HL-60 (cell line): ENCODE results near the gene PIGZ.

ENCODE experiments used
- TF ChIP-seq, protein P1 (sequence below): IDR thresholded peaks from one replicate; pipeline ENCODE4 v1.5.1; 2011; ENCODE audit warnings: low read length, control low read depth, inconsistent platforms; ENCODE audit not compliant: insufficient read depth
- TF ChIP-seq, protein P2 (sequence below): IDR thresholded peaks from 2 replicates; pipeline ENCODE4 v1.6.1; 2012; ENCODE audit warnings: low read depth; ENCODE audit not compliant: insufficient replicate concordance

DNA sequence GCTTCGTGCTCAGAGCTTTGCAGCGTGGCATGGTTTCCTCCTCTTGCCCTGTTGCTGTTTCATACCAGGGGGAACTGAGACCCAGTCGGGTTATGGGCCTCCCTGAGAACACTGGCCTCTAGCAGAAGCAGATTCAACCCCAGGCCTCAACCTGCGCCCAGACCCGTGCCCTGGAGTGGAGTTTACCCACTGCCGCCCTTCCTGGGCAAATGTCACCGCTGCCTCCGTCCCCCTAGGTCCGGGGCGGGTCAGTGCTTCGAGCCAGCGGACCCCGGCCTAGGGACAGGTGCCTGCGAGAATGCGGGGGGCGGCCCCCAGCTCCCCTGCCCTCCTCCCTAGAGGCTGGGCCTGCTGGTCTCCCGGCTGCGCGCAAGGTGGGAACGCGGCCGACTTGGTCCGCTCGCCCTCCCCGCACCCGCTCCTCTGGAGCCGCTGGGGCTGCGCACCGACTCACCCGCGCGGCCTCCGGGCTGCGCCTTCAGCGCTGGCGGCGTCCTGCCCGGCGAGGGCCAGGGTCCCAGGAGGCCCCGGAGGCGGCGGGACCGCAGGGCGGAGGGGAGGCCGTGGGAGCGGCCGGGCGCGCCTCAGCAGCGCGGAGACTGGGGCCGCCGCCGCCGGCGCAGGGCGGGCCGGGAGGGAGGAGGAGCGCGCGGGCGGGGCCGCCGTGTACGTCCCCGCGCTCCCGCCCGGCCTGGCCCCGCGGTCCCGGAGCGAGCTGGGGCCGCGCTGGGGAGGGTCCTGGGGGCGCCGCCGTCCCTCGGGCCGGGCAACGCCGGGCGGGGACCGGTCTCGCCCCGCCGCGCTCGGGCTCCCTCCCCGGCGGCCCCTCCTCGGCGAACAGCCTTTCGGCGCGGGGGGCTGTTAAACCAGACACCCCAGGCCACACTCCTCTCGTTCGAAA, at the start of gene PIGZ:
- TF ChIP-seq, protein P1, sequence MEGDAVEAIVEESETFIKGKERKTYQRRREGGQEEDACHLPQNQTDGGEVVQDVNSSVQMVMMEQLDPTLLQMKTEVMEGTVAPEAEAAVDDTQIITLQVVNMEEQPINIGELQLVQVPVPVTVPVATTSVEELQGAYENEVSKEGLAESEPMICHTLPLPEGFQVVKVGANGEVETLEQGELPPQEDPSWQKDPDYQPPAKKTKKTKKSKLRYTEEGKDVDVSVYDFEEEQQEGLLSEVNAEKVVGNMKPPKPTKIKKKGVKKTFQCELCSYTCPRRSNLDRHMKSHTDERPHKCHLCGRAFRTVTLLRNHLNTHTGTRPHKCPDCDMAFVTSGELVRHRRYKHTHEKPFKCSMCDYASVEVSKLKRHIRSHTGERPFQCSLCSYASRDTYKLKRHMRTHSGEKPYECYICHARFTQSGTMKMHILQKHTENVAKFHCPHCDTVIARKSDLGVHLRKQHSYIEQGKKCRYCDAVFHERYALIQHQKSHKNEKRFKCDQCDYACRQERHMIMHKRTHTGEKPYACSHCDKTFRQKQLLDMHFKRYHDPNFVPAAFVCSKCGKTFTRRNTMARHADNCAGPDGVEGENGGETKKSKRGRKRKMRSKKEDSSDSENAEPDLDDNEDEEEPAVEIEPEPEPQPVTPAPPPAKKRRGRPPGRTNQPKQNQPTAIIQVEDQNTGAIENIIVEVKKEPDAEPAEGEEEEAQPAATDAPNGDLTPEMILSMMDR: no peak
- TF ChIP-seq, protein P2, sequence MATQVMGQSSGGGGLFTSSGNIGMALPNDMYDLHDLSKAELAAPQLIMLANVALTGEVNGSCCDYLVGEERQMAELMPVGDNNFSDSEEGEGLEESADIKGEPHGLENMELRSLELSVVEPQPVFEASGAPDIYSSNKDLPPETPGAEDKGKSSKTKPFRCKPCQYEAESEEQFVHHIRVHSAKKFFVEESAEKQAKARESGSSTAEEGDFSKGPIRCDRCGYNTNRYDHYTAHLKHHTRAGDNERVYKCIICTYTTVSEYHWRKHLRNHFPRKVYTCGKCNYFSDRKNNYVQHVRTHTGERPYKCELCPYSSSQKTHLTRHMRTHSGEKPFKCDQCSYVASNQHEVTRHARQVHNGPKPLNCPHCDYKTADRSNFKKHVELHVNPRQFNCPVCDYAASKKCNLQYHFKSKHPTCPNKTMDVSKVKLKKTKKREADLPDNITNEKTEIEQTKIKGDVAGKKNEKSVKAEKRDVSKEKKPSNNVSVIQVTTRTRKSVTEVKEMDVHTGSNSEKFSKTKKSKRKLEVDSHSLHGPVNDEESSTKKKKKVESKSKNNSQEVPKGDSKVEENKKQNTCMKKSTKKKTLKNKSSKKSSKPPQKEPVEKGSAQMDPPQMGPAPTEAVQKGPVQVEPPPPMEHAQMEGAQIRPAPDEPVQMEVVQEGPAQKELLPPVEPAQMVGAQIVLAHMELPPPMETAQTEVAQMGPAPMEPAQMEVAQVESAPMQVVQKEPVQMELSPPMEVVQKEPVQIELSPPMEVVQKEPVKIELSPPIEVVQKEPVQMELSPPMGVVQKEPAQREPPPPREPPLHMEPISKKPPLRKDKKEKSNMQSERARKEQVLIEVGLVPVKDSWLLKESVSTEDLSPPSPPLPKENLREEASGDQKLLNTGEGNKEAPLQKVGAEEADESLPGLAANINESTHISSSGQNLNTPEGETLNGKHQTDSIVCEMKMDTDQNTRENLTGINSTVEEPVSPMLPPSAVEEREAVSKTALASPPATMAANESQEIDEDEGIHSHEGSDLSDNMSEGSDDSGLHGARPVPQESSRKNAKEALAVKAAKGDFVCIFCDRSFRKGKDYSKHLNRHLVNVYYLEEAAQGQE: no peak
